GM15510 (cell line): Measurements from ENCODE around the gene SLC35E2B.

Experiments used
- POLR2A ChIP-seq: IDR thresholded peaks from 3 replicates; pipeline ENCODE4 v1.6.1; 2011; ENCODE audit warnings: borderline replicate concordance; ENCODE audit not compliant: insufficient read length; ENCODE audit errors: extremely low read depth

Gene SLC35E2B

GRCh38 chr1:1692714-1693647 lies at the start of gene SLC35E2B:
SLC35E2B (minus strand) TSS chr1:1692795; CDS start chr1:1676699, 16,096 bp downstream.
- peak; percentile 31 for TF ChIP-seq POLR2A

- no peak for TF ChIP-seq POLR2A
Observed at GRCh38 chr1:1732381-1732780, 39.8 kb upstream of the SLC35E2B start.

GRCh38 chr1:1730870-1731269 lies 38.3 kb upstream of the SLC35E2B start:
- no peak for TF ChIP-seq POLR2A

- peak; percentile 51 for TF ChIP-seq POLR2A
Observed at GRCh38 chr1:1724035-1724864, 31.7 kb upstream of the SLC35E2B start, which contains the start of gene CDK11A. CDK11A (minus strand) TSS chr1:1724357; CDS start chr1:1722818, 1,539 bp downstream.

- TF ChIP-seq POLR2A: no peak
Observed at GRCh38 chr1:1721201-1721600, 28.6 kb upstream of the SLC35E2B start.

- TF ChIP-seq POLR2A: no peak
Observed at GRCh38 chr1:1703796-1704195, 11.2 kb upstream of the SLC35E2B start.

- peak; percentile 44 for TF ChIP-seq POLR2A
Observed at GRCh38 chr1:1692324-1692713, 276 bp downstream of the SLC35E2B start.

GRCh38 chr1:1687846-1688245 lies 4.7 kb downstream of the SLC35E2B start:
- TF ChIP-seq POLR2A: no peak

- TF ChIP-seq POLR2A: no peak
Observed at GRCh38 chr1:1684031-1684681, 8.4 kb downstream of the SLC35E2B start.

- no peak for TF ChIP-seq POLR2A
Observed at GRCh38 chr1:1683104-1683905, 9.3 kb downstream of the SLC35E2B start.

- TF ChIP-seq POLR2A: no peak
Observed at GRCh38 chr1:1680912-1681273, 11.7 kb downstream of the SLC35E2B start.

GRCh38 chr1:1680031-1680911 lies 12.3 kb downstream of the SLC35E2B start:
- no peak for TF ChIP-seq POLR2A
